Stimulated activated CD8-positive, alpha-beta memory T cell treated with anti-CD3 and anti-CD28 coated beads, Interleukin-7, amount 100 ng/mL, for 48 hours (primary cell): ENCODE measurements around the gene GRIN2A.

Source experiments
- DNase-seq, 2 donors: peaks; one replicate each; pipeline ENCODE4 v3.0.0-alpha.2; 2020; ENCODE audit warnings: low read depth in 1 of 2; ENCODE audit errors: extremely low read depth in 1 of 2

Gene GRIN2A

GRCh38 chr16:9827062-9827752 lies 355.0 kb downstream of the GRIN2A start:
- DNase-seq = no peak

DNA sequence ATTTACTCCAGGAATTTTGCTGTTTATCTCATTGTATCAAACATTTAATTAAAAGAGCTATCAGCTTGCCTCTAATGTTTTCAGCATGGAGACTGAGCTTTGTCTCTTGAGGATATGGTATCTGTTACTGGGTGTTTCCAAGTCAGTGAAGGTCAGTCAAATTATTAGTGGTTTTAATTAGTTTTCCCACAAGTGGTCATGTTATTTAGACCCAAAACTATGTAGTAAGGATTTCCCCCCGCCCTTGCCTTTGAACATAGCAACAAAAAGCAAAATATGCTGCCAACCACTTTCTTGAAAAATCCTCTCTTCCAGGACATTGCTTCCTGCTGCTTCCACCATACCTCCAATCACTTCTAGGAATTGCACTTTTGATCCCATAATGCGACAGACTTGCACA lies 355.6 kb downstream of the GRIN2A start:
- no peak for DNase-seq

DNA sequence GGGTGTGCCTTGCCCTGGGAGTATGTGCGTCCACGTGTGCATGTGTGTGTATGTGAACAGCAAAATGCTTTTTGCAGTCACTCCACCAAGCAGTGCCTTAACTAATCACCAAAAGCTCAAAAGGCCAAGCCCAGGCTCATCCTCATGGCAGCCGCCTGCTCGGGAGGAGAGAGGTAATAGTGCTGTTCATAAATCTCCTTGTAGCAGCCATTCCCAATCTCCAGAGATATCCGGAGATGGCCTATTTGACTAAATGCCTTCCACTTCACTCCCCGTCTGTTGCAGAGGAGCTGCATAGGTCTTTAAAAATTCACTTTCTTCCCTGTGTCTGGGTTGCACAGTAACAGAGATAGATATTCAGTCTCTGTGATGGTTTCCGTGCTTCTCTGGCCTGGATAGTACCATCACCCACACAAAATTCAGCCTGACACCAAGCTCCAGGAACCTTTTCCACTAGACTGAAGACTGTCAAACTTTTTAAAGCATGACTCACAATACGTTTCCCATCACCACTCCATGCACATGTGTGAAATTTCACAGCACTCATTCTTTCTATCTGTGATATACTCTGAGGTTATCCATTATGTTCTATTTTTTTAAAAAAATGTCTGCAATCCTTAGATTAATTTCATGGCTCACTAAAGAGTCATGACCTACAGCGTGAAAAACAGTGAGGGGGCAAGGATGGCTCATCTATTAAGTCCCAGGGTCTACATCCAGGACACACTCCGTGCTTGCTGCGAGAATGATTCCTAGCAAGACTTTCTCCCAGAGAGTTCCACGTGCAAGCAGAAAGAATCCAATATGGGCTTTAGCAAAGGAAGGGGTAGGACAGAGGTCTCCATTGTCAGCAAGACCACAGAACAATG lies 357.8 kb downstream of the GRIN2A start:
- no peak for DNase-seq

DNA sequence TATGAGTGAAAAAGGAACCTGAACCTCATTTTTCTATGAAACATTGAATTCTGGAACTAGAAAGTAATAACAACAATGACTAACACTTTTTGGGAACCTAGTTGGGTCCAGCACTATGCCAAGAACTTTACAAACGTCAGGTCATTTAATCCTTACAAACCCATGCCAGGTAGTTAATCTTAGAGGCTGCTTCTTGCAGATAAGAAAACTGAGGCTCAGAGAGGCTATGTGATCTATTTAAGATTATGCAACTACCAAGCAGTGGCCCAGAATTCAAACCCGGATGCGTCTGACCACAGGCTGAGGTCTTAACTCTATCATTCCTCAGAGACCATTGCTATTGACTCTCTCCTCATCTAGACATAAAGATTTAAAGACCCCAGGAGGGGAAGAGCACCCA lies 358.7 kb downstream of the GRIN2A start:
- no peak for DNase-seq

- DNase-seq = no peak
Measured at GRCh38 chr16:9821970-9822369, 360.3 kb downstream of the GRIN2A start.

DNA sequence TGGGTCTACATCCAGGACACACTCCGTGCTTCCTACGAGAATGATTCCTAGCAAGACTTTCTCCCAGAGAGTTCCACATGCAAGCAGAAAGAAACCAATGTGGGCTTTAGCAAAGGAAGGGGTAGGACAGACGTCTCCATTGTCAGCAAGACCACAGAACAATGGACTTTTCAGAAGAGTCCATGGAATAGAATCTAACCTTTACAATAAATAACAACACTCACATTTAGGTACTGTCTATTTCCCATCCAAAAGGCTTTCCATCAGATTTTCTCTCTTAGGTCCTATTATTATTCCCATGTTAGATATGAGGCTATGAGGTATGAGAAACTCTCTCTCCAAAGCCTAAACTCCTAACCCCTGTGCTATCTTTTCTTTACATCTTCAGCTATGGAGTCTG lies 360.9 kb downstream of the GRIN2A start:
- DNase-seq = no peak

GRCh38 chr16:9820476-9821246 lies 361.6 kb downstream of the GRIN2A start:
- no peak for DNase-seq

DNA sequence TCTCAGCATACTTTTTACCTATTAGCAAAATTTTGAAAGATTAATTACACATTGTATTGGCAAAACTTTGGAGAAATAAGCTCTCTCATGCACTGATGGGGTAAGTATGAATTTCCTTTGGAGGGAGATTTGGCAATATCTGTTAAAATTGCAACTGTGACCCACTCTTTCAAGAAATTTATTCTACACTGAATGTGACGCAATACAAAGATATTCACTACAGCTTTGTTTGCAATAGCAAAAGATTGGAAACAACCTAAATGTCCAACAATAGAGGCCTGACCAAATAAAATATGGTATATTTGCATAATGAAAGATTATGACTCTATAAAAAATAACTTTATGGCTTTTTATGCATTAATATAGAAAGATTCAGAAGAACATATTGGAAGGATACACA lies 363.5 kb downstream of the GRIN2A start:
- DNase-seq = no peak

DNA sequence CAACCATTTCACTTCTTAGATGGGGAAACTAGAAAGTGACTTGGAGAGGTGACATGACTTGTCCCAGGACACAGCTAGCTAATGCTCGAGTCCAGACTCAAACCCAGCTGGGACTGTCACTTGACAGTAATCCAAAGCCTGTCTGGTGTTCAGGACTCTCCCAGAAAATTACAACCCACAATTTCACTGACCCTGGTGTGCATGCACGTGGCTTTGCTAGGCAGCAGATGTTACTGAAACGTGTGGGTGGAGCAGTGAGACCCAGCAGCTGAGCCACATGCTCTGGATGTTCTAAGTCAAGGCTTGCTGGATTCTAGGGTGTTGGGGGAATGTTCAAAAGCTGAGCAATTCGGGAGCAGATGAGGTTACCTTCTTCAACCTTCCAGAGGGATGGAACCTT lies 364.6 kb downstream of the GRIN2A start:
- no peak for DNase-seq

DNA sequence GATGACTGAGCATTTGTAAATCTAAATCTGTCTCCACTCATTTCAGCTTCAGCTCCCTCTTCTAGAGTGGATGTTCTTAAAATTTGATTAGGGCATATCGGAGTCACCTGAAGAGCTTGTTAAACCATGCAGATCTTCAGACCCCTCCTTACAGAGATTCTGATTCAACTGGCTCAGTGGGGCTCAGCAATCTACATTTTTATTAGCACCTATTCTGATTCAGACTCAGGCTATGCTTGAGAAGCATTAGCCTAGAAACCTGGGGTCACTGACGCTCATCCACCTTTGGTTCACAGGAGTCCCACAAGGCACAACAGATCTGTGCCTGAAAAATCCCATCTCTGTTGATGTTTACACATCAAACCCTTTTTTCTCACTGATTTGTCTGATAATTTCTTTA lies 365.6 kb downstream of the GRIN2A start:
- no peak for DNase-seq

DNA sequence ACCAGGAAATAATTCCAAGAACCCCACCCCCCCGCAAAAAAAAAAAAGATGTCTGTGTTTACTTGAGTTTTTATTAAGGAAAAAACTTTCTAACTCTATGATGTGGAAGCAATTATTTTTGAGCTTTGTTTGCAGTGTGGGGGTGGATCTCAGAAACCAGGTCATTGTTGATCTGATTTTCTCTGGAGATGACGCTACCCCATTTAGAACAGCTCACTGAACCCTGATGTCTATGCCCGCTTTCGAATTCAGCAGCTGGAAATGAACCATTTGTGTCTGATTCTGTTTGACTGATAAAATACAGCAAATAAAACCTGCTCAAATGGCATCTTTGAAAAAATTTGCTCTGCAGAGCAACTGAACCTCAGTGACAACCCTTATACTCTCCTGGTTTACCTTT lies 368.6 kb downstream of the GRIN2A start:
- no peak for DNase-seq

DNA sequence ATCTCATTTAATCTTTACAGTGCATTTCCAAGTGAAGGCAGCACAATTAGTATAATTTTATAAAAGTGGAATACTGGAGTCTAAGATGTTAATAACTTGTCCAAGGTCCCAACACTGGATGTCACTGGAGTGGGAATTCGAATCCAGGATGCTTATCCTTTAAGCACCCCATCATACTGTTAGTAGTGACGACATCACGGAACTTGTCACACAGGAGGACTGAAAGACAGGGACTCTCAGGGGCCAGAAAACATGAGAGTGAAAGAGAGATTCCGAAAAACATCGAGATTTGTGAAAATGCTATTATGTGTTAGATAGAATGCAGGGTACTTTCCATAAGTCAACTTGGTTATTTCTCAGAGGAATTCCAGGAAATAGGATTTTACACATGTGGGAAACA lies 374.0 kb downstream of the GRIN2A start:
- no peak for DNase-seq

GRCh38 chr16:9807302-9807701 lies 374.9 kb downstream of the GRIN2A start:
- DNase-seq = no peak

DNA sequence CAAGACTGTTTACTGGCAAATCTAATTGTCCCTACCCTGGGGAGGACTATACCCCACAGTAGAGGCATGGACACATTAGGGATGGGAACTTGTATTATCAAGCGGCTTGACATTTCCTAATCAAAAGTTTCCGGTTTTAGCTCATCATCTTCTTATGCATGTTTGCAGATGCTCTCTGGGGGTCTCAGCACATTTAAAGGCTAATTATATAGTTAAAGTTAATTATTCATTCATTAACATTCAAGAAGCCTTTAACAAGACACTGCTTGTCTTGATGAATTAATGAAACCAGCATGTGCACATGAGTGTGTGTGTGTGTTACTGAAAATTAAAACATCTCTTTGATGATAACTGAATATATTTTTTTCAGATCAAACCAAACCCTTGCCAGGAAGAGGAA lies 377.1 kb downstream of the GRIN2A start:
- no peak for DNase-seq

DNA sequence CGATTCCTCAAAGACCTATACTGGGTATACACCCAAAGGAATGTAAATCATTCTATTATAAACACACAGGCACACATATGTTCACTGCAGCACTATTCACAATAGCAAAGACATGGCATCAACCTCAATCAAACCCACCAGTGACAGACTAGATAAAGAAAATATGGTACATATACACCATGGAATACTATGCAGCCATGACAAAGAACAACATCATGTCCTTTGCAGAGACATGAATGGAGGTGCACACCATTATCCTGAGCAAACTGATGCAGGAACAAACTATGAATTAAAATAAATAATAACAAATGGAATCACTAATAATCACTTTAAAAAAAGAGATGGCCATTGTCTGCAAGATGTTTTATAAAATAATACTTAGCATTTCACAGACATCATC lies 380.1 kb downstream of the GRIN2A start:
- no peak for DNase-seq

- no peak for DNase-seq
Measured at GRCh38 chr16:9801651-9802050, 380.6 kb downstream of the GRIN2A start.

DNA sequence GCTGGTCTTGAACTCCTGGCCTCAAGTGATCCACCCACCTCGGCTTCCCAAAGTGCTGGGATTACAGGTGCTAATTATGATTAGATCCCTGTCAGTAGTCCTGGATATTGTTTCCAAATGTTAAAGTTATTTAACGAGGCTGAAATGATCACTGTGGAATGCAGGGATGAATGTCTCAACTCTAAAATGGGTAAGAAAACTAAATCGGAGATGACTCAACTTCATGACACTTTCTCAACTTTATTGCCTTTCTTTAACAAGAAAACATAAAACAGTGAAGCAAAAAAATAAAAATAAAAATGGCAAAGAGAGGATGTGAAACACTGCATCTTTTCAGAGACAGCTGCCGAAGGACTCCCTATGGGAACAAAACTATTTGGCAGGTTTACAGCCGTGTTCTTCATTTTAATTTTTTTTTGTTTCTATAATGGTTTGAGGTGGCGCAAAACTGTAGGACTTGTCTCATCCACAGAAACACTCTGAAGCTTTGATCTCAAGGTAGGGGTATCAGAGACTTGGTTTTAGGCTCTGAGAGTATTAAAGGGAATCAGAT lies 382.0 kb downstream of the GRIN2A start:
- DNase-seq = no peak

DNA sequence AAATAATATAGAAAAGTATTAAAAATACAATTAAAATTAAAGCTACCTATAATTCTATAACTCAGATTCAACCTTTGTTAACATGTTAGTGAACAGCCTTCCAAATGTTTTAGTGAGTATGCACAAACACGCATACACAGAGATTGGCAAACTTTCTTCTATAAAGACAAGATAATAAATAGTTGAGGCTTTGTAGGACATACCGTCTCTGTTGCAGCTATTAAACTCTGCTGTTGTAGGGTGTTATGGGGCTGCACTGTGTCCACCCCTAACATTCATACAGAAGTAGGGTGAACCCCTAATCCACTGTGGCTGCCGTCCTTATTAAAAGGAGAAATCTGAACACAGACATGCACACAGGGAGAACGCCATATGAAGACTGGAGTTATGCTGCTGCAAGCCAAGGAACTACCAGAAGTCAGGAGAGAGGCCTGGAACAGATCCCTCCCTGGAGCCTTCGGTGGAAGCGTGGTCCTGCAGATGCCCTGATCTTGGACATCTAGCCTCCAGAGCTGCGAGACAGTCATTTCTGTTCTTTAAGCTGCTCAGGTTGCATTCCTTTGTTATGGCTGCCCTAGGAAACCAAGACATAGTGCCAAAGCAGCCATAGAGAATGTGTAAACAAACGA lies 383.2 kb downstream of the GRIN2A start:
- DNase-seq = no peak

DNA sequence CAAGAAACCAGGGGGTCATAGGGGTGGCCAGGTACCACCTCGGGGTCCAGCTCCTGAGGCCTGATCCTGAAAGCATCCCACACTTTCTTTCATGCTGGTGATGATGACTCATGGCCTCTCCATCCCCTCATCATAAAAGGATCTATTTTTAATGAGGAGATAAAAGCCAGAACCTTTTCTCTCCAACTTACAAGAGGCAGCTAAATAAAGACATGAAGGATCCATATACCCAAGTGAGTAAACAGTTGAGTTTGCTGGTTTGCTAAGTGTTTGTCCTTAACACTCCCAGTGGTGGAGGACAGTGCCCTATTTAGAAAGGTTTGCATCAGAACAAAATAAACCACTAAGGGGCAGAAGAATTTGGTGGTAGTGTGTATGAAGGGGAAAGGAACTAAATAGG lies 383.8 kb downstream of the GRIN2A start:
- DNase-seq = no peak

- no peak for DNase-seq
Measured at GRCh38 chr16:9797306-9797705, 384.9 kb downstream of the GRIN2A start.

- no peak for DNase-seq
Measured at GRCh38 chr16:9793623-9794022, 388.6 kb downstream of the GRIN2A start.
